AG09309 (cell line): ENCODE results near the gene PLA2G5.
A peak's percentile ranks its signal among the peaks of the same experiment; 100 is the strongest.
"Not testable (repeated sequence)": the region's sequence is repeated elsewhere in the genome, so short reads cannot be mapped to it uniquely, and the experiment has no call there.

Source experiments
- DNase-seq: peaks from one replicate; pipeline ENCODE4 v3.0.0-alpha.2; 2010; ENCODE audit warnings: low read depth
- H3K4me3 ChIP-seq: 2 replicates; pipeline ENCODE4 v1.5.1; 2011; ENCODE audit warnings: mild to moderate bottlenecking, low read depth, low read length, moderate library complexity; ENCODE audit not compliant: control insufficient read depth
- TF ChIP-seq, protein P1 (sequence below): IDR thresholded peaks from 2 replicates; pipeline ENCODE4 v1.5.1; 2011; ENCODE audit warnings: mild to moderate bottlenecking, low read depth, low read length, inconsistent platforms; ENCODE audit not compliant: insufficient read depth, control insufficient read depth; ENCODE audit errors: missing control alignments

Gene PLA2G5

DNA sequence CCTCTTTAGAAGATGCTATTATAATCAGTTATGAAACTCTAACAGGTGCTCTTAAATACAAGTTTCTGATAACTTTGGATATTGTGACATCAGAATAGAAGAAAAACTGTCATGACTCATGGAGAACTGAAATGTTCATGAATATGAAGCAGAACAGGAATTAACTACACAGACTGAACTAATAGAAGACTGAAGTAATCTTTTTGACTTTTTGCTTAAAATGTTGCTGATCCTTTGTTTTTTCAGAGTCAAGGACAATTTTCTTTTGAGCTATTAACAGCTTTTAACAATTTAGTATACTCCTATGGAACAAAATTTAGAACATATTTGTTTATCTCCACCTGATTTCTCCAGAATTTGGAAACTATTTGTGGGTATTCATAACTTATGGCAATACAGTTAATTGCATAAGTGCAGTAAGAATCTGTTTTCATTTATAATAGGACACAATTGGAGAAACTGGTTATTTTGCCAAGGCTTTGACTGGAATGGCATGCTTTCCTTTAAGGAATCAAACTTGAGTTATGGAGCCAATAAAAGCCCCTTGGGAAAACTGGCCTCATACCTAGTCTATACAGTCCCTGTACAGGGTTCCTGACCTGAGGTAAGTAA lies 18.7 kb upstream of the PLA2G5 start:
- DNase-seq, result no peak
- TF ChIP-seq, protein P1, sequence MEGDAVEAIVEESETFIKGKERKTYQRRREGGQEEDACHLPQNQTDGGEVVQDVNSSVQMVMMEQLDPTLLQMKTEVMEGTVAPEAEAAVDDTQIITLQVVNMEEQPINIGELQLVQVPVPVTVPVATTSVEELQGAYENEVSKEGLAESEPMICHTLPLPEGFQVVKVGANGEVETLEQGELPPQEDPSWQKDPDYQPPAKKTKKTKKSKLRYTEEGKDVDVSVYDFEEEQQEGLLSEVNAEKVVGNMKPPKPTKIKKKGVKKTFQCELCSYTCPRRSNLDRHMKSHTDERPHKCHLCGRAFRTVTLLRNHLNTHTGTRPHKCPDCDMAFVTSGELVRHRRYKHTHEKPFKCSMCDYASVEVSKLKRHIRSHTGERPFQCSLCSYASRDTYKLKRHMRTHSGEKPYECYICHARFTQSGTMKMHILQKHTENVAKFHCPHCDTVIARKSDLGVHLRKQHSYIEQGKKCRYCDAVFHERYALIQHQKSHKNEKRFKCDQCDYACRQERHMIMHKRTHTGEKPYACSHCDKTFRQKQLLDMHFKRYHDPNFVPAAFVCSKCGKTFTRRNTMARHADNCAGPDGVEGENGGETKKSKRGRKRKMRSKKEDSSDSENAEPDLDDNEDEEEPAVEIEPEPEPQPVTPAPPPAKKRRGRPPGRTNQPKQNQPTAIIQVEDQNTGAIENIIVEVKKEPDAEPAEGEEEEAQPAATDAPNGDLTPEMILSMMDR, result no peak
- no peak overlapping the region for H3K4me3 ChIP-seq

DNA sequence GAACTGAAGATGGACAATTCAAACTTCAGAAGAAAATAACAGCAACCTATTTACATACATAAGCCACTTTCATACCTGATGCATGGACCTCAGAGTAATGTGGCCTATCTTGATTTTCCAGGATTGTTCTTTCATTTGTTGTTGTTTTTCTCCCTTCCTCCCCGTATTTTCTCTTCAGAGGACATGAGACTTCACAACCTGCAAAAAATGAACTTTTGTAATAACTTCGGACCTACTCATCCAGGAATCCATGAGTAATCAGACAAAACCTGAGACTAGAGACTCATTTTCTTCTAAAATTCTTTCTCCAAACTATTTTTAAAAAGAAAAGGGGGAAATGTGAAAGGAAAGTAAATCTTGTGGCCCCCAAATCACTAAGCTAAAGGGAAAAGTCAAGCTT lies 17.6 kb upstream of the PLA2G5 start:
- no peak for DNase-seq
- TF ChIP-seq, protein P1, result no peak
- H3K4me3 ChIP-seq, result no peak overlapping the region

DNA sequence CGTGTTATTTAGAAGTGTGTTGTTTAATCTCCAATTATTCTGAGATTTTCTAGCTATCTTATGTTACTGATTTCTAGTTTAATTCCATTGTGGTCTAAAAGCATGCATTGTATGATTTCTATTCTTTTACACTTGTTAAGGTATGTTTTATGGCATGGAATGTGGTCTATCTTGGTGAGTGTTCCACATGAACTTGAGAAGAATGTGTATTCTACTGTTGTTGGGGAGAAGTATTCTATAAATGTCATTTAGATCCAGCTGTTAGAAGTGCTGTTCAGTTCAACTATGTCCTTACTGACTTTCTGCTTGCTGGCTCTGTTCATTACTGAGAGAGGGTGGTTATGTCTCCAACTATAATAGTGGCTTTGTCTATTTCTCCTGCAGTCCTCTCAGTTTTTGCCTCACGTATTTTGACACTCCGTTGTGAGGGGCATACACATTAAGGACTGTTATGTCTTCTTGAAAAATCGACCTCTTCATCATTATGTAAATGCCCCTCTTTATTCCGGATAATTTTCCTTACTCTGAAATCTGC lies 12.0 kb upstream of the PLA2G5 start:
- no peak for DNase-seq
- H3K4me3 ChIP-seq, result no peak overlapping the region
- TF ChIP-seq, protein P1, result no peak

DNA sequence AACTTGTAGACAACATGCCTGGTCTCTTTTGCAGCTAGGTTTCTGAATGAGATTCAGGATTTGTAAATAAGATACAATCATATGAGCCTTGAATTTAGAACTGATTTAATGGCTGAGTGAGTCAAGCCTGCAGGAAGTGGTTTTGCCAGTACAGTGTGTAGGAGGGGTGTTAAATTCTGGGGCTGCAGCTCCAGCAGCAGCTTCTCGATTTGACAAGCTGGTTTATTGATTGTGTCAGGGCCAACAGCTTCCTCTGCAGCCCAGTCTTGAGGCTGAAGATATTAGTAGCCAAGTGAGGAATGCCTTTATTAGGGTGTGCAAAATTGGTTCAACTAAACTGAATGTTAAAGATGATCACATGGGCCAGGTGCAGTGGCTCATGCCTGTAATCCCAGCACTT lies 11.5 kb upstream of the PLA2G5 start:
- TF ChIP-seq, protein P1, result no peak
- H3K4me3 ChIP-seq, result no peak overlapping the region
- DNase-seq, result peak; percentile 79

DNA sequence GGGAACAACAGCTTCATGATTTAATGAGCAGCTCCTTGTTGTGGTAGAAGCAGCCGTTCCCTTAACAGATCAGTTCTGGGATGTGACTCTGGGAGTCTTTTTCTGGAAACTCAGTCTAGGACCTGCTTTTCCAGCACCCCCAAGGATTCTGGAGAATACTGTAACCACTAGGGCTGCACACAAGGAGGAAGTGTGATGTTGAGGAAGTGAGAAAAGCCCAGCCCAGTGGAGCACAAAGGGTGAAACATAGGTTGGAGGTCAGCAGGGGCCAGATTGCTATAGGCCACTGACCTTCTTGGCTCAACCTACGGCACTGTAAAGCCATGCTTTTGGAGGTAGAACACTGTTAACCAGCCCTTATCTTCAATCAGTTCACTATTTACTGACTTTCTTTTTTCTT lies 10.1 kb upstream of the PLA2G5 start:
- no peak for DNase-seq
- H3K4me3 ChIP-seq, result no peak overlapping the region
- TF ChIP-seq, protein P1, result no peak

DNA sequence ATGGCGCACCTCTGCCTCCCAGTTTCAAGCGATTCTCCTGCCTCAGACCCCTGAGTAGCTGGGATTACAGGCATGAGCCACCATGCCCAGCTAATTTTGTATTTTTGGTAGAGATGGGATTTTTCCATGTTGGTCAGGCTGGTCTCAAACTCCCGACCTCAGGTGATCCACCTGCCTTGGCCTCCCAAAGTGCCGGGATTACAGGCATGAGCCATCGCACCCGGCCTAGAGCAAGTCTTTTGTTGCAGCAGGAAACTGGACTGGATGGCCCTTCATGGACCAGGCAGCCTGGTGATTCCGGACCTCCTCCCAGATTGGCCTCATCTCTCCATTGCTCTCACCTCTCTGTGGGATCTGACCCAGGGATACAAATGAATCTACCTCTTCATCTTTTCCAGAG lies 9.2 kb upstream of the PLA2G5 start:
- not testable (repeated sequence) for H3K4me3 ChIP-seq, DNase-seq

DNA sequence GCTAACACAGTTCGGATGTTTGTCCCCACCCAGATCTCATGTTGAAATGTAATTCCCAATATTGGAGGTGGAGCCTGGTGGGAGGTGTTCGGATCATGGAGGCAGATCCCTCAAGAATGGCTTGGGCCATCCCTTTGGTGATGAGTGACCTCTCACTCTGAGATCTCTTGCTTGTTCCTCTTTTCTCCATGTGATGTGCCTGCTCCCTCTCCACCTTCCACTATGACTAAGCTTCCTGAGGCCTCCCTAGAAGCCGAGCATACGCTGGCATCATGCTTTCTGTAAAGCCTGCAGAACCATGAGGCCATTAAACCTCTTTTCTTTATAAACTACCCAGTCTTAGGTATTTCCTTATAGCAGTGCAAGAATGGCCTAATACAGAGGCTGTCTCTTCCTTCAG lies 8.1 kb upstream of the PLA2G5 start:
- no peak for DNase-seq
- no peak overlapping the region for H3K4me3 ChIP-seq
- TF ChIP-seq, protein P1, result no peak
